GM12865 (cell line): ENCODE results near the gene PPRC1.

ENCODE experiments used
- DNase-seq: peaks from one replicate; pipeline ENCODE4 v3.0.0; 2010; ENCODE audit warnings: low read depth
- H3K4me3 ChIP-seq: 2 replicates; pipeline ENCODE4 v1.5.1; 2011; ENCODE audit warnings: mild to moderate bottlenecking, low read depth, low read length, control low read depth
- CTCF ChIP-seq: IDR thresholded peaks from 2 replicates; pipeline ENCODE4 v1.5.1; 2011; ENCODE audit warnings: low read length, control low read depth, low read depth, inconsistent platforms; ENCODE audit not compliant: insufficient read depth; ENCODE audit errors: missing control alignments

Gene PPRC1

GRCh38 chr10:102148275-102148674 lies 15.4 kb downstream of the PPRC1 start:
- TF ChIP-seq CTCF = no peak
- DNase-seq = no peak
- H3K4me3 ChIP-seq = no peak overlapping the region

- TF ChIP-seq CTCF = no peak
- H3K4me3 ChIP-seq = peak overlapping the region; percentile 49
- DNase-seq = no peak
Observed at GRCh38 chr10:102150970-102151773, 18.3 kb downstream of the PPRC1 start.

- H3K4me3 ChIP-seq = peak within 1 kb of the TSS; percentile 93
- TF ChIP-seq CTCF = no peak
- DNase-seq = peak; percentile 99
Observed at GRCh38 chr10:102151774-102152544, 19.1 kb downstream of the PPRC1 start, which contains the start of gene NOLC1. NOLC1 (plus strand) TSS chr10:102152389; CDS start chr10:102152411, 22 bp downstream.

- peak; percentile 50 for DNase-seq
- no peak for TF ChIP-seq CTCF
- H3K4me3 ChIP-seq = peak overlapping the region; percentile 93
Observed at GRCh38 chr10:102152545-102152890, 19.7 kb downstream of the PPRC1 start.

GRCh38 chr10:102153093-102153620 lies 20.3 kb downstream of the PPRC1 start:
- no peak for DNase-seq
- TF ChIP-seq CTCF = no peak
- H3K4me3 ChIP-seq = peak overlapping the region; percentile 93

- TF ChIP-seq CTCF = no peak
- H3K4me3 ChIP-seq = no peak overlapping the region; the same call in 1 of the 2 replicates
- no peak for DNase-seq
Observed at GRCh38 chr10:102154466-102155116, 21.8 kb downstream of the PPRC1 start.
